Activated T-cell treated with anti-CD3 and anti-CD28 coated beads, Interleukin-2, amount 50 U/mL, for 72 hours (primary cell): ENCODE data around the gene C1orf115. TPM values are rescaled to one million over a fixed set of nuclear protein-coding genes. Genes with fewer than 3 reads are reported as not detected.

Source experiments
- ATAC-seq, 2 donors: fragments of 150-1000 bp; cut with Tn5 transposase; replicated peaks in 1 of 2; 2 replicates each; pipeline ENCODE4 v1.10.0; 2021; ENCODE audit warnings: moderate library complexity in 2 of 2, mild to moderate bottlenecking in 1 of 2
- DNase-seq, 2 donors: peaks; one replicate each; pipeline ENCODE4 v3.0.0; 2021 to 2022; ENCODE audit warnings: mixed read lengths in 1 of 2
- H3K27ac Mint-ChIP-seq: one replicate; pipeline ENCODE4 v1.8.0; 2022; ENCODE audit warnings: mild to moderate bottlenecking, moderate library complexity, mixed read lengths
- H3K27me3 Mint-ChIP-seq: one replicate; pipeline ENCODE4 v1.8.0; 2022; ENCODE audit warnings: low read depth, mixed read lengths
- H3K36me3 Mint-ChIP-seq, 2 donors: one replicate each; pipeline ENCODE4 v1.8.0; 2022; ENCODE audit warnings: mixed read lengths in 2 of 2, mild to moderate bottlenecking in 1 of 2; ENCODE audit not compliant: insufficient read depth in 2 of 2
- H3K4me1 Mint-ChIP-seq: one replicate; pipeline ENCODE4 v1.8.0; 2022; ENCODE audit warnings: low read depth, mixed read lengths
- H3K4me3 Mint-ChIP-seq, 2 donors: one replicate each; pipeline ENCODE4 v1.8.0; 2022; ENCODE audit warnings: mild to moderate bottlenecking in 2 of 2, mixed read lengths in 2 of 2, moderate library complexity in 2 of 2
- H3K9me3 Mint-ChIP-seq, 2 donors: one replicate each; pipeline ENCODE4 v1.8.0; 2022; ENCODE audit warnings: mixed read lengths in 2 of 2
- total RNA-seq, 2 donors: library from RNA; stranded (reverse); gene quantifications; one replicate each; pipeline ENCODE4 v1.2.3, GENCODE V29; 2022

The C1orf115 gene
- total RNA-seq, 2 donors from 2014 or later: 0.79 to 1.00 TPM

DNA sequence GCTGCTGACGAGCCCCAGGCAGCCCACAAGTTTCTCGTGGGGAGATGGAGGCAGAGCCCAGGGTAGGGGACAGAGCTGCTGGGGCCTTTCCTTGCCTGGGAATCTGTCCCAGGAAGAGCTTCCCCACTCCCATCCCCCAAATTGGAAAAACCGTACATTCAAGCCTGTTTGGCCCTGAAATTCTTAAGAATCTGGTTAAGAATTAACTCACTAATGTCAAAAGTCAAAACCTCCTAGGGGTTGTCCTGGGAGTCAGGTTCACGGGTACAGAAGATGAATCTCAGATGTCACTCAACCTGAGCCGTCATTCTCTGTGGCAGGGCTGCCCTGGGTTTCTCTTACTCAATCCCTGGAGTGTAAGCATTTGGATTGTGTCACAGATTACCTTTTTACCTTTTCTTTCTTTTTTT is 8.4 kb downstream of the C1orf115 start:
- Mint-ChIP-seq H3K9me3 (no peaks in the 10 kb centered on the region), H3K4me3 (no peak overlapping the region), H3K4me1 (no peaks in the 10 kb centered on the region), H3K27ac (no peak overlapping the region), H3K36me3 (no peaks in the 10 kb centered on the region), H3K27me3 (peaks cover 14% of the 10 kb centered on the region)
- ATAC-seq (no peak), DNase-seq (no peak)

GRCh38 chr1:220699044-220699443 is 8.9 kb downstream of the C1orf115 start:
- DNase-seq (no peak), ATAC-seq (no peak)
- Mint-ChIP-seq H3K36me3 (no peaks in the 10 kb centered on the region), H3K4me1 (no peaks in the 10 kb centered on the region), H3K27ac (no peak overlapping the region), H3K27me3 (peaks cover 16% of the 10 kb centered on the region), H3K4me3 (no peak overlapping the region), H3K9me3 (peaks cover 0 to 1% of the 10 kb centered on the region in 2 donors)

DNA sequence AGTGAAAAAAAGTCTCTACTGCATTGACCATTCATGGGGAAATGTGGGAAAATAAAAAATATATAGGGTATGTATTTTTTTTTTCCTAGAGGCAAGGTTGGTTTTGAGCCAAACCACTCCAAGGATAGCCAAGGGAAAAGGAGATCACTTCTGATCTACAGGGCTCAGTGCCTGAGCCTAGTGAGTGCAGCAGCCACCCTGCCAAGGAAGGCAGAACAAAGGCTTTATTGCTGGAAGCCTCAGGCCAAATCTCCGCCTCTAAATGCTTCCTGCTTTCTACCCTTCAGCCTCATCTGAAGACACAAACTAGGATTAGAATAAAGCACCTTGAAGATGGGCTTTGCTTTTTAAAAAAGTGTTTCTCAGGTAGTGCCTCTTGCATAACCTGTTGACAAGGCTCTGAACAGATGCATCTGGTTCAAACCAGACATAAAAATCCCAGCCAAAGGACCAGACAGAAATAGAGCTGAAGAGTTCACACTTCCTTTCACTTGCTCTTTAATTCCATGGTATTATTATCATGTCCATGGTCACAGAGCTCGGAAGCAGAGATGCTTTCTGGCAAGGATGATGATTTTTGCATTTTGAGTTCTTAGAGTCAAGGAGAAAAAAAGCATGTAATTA is 10.5 kb downstream of the C1orf115 start:
- H3K27ac Mint-ChIP-seq: no peak overlapping the region
- H3K4me1 Mint-ChIP-seq: no peaks in the 10 kb centered on the region
- H3K27me3 Mint-ChIP-seq: peaks cover 16% of the 10 kb centered on the region
- H3K9me3 Mint-ChIP-seq: peaks cover 0 to 1% of the 10 kb centered on the region in 2 donors
- ATAC-seq: no peak
- no peak overlapping the region for H3K4me3 Mint-ChIP-seq
- no peaks in the 10 kb centered on the region for H3K36me3 Mint-ChIP-seq
- no peak for DNase-seq

- no peaks in the 10 kb centered on the region for H3K4me1 Mint-ChIP-seq
- no peak overlapping the region for H3K27ac Mint-ChIP-seq
- DNase-seq (no peak), ATAC-seq (peak; percentile 25 to 60)
- H3K27me3 Mint-ChIP-seq: peaks cover 22% of the 10 kb centered on the region
- no peaks in the 10 kb centered on the region for H3K36me3 Mint-ChIP-seq
- H3K4me3 Mint-ChIP-seq: no peak overlapping the region
- H3K9me3 Mint-ChIP-seq: peaks cover 0 to 1% of the 10 kb centered on the region in 2 donors
Measured at GRCh38 chr1:220701974-220702373, 11.8 kb downstream of the C1orf115 start.

DNA sequence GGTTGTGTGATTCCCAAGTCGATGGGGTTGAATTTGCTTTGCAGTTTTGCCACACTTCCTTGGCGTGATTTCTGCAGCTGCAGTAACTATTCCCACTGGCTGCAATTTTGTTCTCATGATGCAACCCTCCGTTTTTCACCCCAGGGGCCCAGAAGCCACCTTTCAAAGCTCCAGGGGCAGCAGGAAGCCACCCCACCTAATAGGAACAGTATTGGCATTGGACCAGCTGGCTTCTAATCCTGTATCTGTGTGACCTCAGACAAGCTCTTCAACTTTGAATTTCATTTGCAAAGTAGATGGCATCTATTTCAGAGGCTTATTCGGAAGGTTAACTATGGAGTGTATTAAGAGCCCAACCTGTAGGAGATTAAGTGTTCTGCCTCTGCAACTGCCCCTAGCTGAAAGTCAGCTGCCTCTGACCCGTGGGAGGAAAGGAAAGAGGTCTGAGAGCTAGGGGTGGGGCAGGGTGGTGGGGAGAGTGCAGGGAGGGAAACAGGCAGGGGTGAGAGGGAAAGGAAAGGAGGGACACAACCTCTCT is 12.6 kb downstream of the C1orf115 start:
- H3K9me3 Mint-ChIP-seq: peaks cover 0 to 1% of the 10 kb centered on the region in 2 donors
- H3K4me3 Mint-ChIP-seq: no peak overlapping the region
- no peak for ATAC-seq

GRCh38 chr1:220703305-220703704 is 13.1 kb downstream of the C1orf115 start:
- ATAC-seq: no peak
- Mint-ChIP-seq H3K9me3 (peaks cover 0 to 1% of the 10 kb centered on the region in 2 donors), H3K4me3 (no peak overlapping the region), H3K27me3 (peaks cover 22% of the 10 kb centered on the region), H3K4me1 (no peaks in the 10 kb centered on the region), H3K36me3 (no peaks in the 10 kb centered on the region), H3K27ac (no peak overlapping the region)
- DNase-seq: no peak

More for the DNA sequence above, 12.6 kb downstream of the C1orf115 start:
- Mint-ChIP-seq H3K27me3 (peaks cover 22% of the 10 kb centered on the region), H3K4me1 (no peaks in the 10 kb centered on the region), H3K36me3 (no peaks in the 10 kb centered on the region), H3K27ac (no peak overlapping the region)
- no peak for DNase-seq

- Mint-ChIP-seq H3K9me3 (peaks cover 0 to 1% of the 10 kb centered on the region in 2 donors), H3K27ac (no peak overlapping the region), H3K4me3 (no peak overlapping the region), H3K36me3 (no peaks in the 10 kb centered on the region), H3K4me1 (no peaks in the 10 kb centered on the region), H3K27me3 (peaks cover 22% of the 10 kb centered on the region)
- ATAC-seq (no peak), DNase-seq (no peak)
Measured at GRCh38 chr1:220705782-220706181, 15.6 kb downstream of the C1orf115 start.

- DNase-seq: no peak
- no peaks in the 10 kb centered on the region for H3K36me3 Mint-ChIP-seq
- no peak overlapping the region for H3K4me3 Mint-ChIP-seq
- peaks cover 22% of the 10 kb centered on the region for H3K27me3 Mint-ChIP-seq
- H3K4me1 Mint-ChIP-seq: no peaks in the 10 kb centered on the region
- H3K27ac Mint-ChIP-seq: no peak overlapping the region
- no peak for ATAC-seq
- H3K9me3 Mint-ChIP-seq: peaks cover 0 to 1% of the 10 kb centered on the region in 2 donors
Measured at GRCh38 chr1:220706480-220706879, 16.3 kb downstream of the C1orf115 start.

GRCh38 chr1:220707160-220707559 is 17.0 kb downstream of the C1orf115 start:
- H3K4me3 Mint-ChIP-seq: no peak overlapping the region
- H3K36me3 Mint-ChIP-seq: no peaks in the 10 kb centered on the region
- H3K27ac Mint-ChIP-seq: no peak overlapping the region
- peaks cover 0 to 1% of the 10 kb centered on the region in 2 donors for H3K9me3 Mint-ChIP-seq
- H3K4me1 Mint-ChIP-seq: no peaks in the 10 kb centered on the region
- DNase-seq (no peak), ATAC-seq (no peak)
- H3K27me3 Mint-ChIP-seq: peaks cover 18% of the 10 kb centered on the region

DNA sequence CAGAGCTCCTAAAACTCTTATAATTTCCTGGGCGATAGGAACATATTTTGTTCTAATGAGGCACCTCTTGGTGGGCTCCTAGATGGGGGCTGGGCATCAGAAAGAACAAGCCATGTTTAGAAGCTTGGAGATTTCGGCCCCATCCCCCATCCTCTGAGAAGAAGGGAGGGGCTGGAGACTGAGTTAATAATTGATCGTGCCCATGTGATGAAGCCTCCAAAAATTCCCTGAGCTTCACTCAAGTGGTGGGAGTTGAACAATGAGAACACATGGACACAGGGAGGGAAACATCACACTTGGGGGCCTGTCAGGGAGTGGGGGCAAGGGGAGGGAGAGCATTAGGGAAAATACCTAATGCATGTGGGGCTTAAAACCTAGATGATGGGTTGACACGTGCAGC is 18.1 kb downstream of the C1orf115 start:
- ATAC-seq (no peak), DNase-seq (no peak)
- no peaks in the 10 kb centered on the region for H3K4me1 Mint-ChIP-seq
- no peak overlapping the region for H3K4me3 Mint-ChIP-seq
- H3K36me3 Mint-ChIP-seq: no peaks in the 10 kb centered on the region
- H3K27me3 Mint-ChIP-seq: peaks cover 12% of the 10 kb centered on the region
- H3K27ac Mint-ChIP-seq: no peak overlapping the region
- peaks cover 0 to 1% of the 10 kb centered on the region in 2 donors for H3K9me3 Mint-ChIP-seq

DNA sequence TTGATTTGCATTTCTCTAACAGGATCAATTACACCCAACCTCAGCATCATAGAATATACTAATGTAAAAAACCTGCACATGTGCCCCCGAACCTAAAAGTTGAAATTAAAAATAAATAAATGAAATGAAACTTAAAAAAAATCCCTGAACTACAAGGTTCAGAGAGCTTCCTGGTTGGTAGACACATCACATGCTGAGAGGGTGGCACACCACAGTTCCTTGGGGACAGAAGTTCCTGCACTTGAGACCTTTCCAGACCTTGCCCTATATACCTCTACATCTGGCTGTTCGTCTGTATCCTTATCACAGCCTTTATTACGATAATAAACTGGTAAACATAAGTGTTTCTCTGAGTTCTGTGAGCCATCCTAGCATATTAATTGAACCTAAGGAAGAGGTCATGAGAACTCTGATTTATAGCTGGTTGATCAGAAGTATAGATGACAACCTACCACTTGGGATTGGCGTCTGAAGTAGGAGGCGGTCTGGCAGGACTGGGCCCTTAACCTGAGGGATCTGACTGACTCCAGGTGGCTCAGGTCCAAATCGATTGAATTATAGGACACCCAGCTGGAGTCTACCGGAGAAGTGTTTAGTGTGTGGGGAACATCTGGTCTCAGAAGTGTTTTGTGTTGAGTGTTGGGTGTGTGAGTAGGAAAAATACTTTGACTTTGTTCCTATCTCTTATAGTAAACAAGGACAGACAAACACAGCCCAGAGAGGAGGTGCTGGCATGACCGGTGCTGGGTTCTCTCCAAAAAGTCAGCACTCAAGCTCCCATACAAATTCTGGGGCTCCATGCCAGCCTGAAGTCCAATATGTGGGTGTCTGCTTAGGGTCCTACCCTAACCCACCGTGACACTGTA is 19.0 kb downstream of the C1orf115 start:
- Mint-ChIP-seq H3K36me3 (no peaks in the 10 kb centered on the region), H3K27ac (no peak overlapping the region), H3K9me3 (no peaks in the 10 kb centered on the region), H3K4me3 (no peak overlapping the region), H3K4me1 (no peaks in the 10 kb centered on the region), H3K27me3 (peaks cover 6% of the 10 kb centered on the region)
- no peak for ATAC-seq
- DNase-seq: no peak

DNA sequence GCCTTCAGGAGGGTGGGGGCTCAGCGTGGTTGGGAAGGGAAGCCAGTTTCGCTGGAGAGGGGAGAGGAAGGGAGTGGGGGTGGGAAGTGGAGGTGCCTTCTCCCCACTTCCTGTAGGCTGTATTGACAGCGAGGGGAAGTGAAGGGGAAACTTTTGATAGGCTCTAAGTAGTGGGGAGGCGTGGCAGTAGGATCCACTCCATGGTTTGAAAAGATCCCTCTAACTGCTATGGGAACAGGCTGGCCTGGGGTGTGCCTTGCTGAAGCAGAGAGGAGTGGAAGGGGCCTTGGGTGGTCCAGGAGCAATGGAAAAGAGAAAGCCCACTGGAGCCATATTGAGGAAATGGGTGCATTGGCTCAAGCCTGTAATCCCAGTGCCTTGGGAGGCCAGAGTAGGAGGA is 20.2 kb downstream of the C1orf115 start:
- Mint-ChIP-seq H3K27ac (no peak overlapping the region), H3K4me1 (no peaks in the 10 kb centered on the region), H3K9me3 (peaks cover 0 to 3% of the 10 kb centered on the region in 2 donors), H3K4me3 (no peak overlapping the region), H3K36me3 (no peaks in the 10 kb centered on the region), H3K27me3 (peaks cover 6% of the 10 kb centered on the region)
- no peak for ATAC-seq
- no peak for DNase-seq

- H3K9me3 Mint-ChIP-seq: peaks cover 2 to 3% of the 10 kb centered on the region in 2 donors
- H3K27me3 Mint-ChIP-seq: peaks cover 6% of the 10 kb centered on the region
Measured at GRCh38 chr1:220711056-220711809, 21.1 kb downstream of the C1orf115 start.

More at GRCh38 chr1:220711056-220711809, 21.1 kb downstream of the C1orf115 start:
- Mint-ChIP-seq H3K4me1 (no peaks in the 10 kb centered on the region), H3K27ac (no peak overlapping the region), H3K4me3 (no peak overlapping the region), H3K36me3 (no peaks in the 10 kb centered on the region)
- ATAC-seq (no peak), DNase-seq (no peak)
